Suprapubic skin (tissue), 3 donors: Measurements from ENCODE around the gene OLFM1.

Experiments
- CTCF ChIP-seq, 2 donors: fragments of 200-600 bp in 1 of 2; fragments of 450-650 bp in 1 of 2; sonication (generic) in 1 of 2; IDR thresholded peaks; one replicate each; pipeline ENCODE4 v1.5.1; 2016 to 2019; ENCODE audit warnings: antibody characterized with exemption in 2 of 2, mild to moderate bottlenecking in 1 of 2, moderate library complexity in 1 of 2
- POLR2AphosphoS5 ChIP-seq, 3 donors: sonication (generic); formaldehyde crosslinking; IDR thresholded peaks; one replicate each; pipeline ENCODE4 v1.6.1; 2017; ENCODE audit warnings: antibody characterized with exemption in 3 of 3

- no peak for TF ChIP-seq CTCF (IDR thresholded peaks at IDR 0.05)
- TF ChIP-seq POLR2AphosphoS5 (IDR thresholded peaks at IDR 0.05): no peak
Measured at GRCh38 chr9:135146766-135147473, 59.5 kb downstream of the OLFM1 start.
